PC-9 (cell line): ENCODE data around the gene TWNK.

Experiments
- EZH2 ChIP-seq: fragments of 200-600 bp; sonication (generic); IDR thresholded peaks from 2 replicates; pipeline ENCODE4 v1.8.0; 2017; ENCODE audit warnings: antibody characterized with exemption, low read depth
- TF ChIP-seq, protein P1 (sequence below): fragments of 200-600 bp; sonication (generic); conservative IDR thresholded peaks from 2 replicates; pipeline ENCODE4 v1.6.1; 2017; ENCODE audit warnings: mixed run types, antibody characterized with exemption, mild to moderate bottlenecking, moderate library complexity

DNA sequence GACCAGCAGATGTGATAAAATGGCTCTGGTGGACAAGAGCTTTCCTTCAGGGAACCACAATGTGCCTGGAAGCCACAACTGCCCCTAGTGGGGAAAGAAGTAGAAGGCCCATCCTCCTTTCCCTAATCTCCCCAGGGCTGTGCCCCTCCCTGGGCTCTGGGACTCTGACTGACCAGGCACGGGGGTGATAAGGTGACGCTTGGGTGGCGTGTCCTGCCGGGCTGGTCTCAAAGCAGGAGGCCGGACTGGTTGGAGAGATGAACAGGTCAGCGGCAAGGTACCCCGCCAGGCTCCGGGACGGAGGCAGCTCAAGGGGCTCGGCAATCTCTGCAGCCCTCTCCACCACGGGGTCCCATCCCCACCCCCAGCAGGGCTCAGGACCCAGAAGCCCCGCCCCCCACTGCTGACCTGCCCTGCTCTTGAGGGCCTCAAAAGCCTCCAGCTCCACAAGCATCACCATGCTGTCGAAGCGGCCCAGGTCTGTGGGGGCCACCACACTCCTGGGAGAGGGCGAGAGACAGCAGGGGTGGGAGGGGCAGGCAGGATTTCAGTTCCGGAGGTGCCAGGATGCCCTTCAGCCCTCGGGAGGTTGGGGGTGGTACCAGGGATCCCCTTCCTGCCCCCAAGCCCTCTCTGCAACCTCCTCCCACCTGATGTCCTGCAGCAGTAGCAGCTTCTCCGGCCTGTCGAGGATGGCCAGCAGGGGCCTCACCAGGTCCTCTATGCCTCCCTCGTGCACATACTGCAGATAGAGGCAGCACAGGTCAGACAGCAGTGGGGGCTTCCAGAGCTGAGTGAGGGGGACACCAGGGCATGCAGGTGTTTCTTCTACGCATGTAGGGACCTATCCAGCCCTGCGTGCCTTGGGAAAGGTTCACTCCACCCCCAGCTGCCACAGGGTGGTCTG lies 24.4 kb downstream of the TWNK start:
- no peak for TF ChIP-seq EZH2
- TF ChIP-seq, protein P1, sequence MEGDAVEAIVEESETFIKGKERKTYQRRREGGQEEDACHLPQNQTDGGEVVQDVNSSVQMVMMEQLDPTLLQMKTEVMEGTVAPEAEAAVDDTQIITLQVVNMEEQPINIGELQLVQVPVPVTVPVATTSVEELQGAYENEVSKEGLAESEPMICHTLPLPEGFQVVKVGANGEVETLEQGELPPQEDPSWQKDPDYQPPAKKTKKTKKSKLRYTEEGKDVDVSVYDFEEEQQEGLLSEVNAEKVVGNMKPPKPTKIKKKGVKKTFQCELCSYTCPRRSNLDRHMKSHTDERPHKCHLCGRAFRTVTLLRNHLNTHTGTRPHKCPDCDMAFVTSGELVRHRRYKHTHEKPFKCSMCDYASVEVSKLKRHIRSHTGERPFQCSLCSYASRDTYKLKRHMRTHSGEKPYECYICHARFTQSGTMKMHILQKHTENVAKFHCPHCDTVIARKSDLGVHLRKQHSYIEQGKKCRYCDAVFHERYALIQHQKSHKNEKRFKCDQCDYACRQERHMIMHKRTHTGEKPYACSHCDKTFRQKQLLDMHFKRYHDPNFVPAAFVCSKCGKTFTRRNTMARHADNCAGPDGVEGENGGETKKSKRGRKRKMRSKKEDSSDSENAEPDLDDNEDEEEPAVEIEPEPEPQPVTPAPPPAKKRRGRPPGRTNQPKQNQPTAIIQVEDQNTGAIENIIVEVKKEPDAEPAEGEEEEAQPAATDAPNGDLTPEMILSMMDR = no peak
